A549 (cell line): ENCODE measurements around the gene ACTR10. TPM values are rescaled to one million over a fixed set of nuclear protein-coding genes. Genes with fewer than 3 reads are reported as not detected.

Experiments used
- ATAC-seq, 2 experiments: fragments of 200-7000 bp in 1 of 2; fragments of >200 bp in 1 of 2; cut with Nextera tagmentation in 1 of 2; cut with Tn5 transposase in 1 of 2; 3 replicates each; pipeline versions ENCODE4 v1.8.0 to v1.9.1; 2018 to 2020; ENCODE audit warnings: mild to moderate bottlenecking in 1 of 2, moderate library complexity in 1 of 2
- CTCF ChIA-PET: fragments of 300-600 bp; sonication (Branson Sonifier 250); formaldehyde crosslinking; extraction: SDS; loops from one replicate; lab custom pipeline; 2021; ENCODE audit warnings: antibody characterized with exemption, inconsistent platforms; lab: Yijun Ruan, JAX
- POLR2A ChIA-PET: fragments of 350-600 bp; formaldehyde crosslinking; extraction: SDS; loops from one replicate; lab custom pipeline; 2021; ENCODE audit warnings: antibody characterized with exemption, inconsistent platforms; lab: Yijun Ruan, JAX
- DNase-seq, 2 experiments: peaks; one replicate each; pipeline versions ENCODE4 v3.0.0 to v3.0.0-alpha.2; 2011 to 2016; ENCODE audit warnings: low read depth in 1 of 2, low spot score in 1 of 2
- FAIRE-seq: peaks from 2 replicates; lab custom pipeline; 2011; peaks lifted over from hg19 to GRCh38; lab: Jason Lieb, UNC
- H3K27ac ChIP-seq, 2 experiments: fragments of >200 bp; sonication (Bioruptor Twin); formaldehyde crosslinking; 3 replicates each; pipeline ENCODE4 v1.5.1; 2016 to 2017
- H3K4me1 ChIP-seq: fragments of >200 bp; sonication (Bioruptor Twin); formaldehyde crosslinking; 3 replicates; pipeline ENCODE4 v1.6.1; 2016
- H3K4me2 ChIP-seq: fragments of >200 bp; sonication (Bioruptor Twin); formaldehyde crosslinking; 3 replicates; pipeline ENCODE4 v1.6.1; 2016
- H3K4me3 ChIP-seq: fragments of >200 bp; sonication (Bioruptor Twin); formaldehyde crosslinking; 3 replicates; pipeline ENCODE4 v1.5.1; 2016
- H3K9me3 ChIP-seq: fragments of >200 bp; sonication (Bioruptor Twin); formaldehyde crosslinking; 3 replicates; pipeline ENCODE4 v1.6.1; 2016
- ATOH8 ChIP-seq: fragments of 250-450 bp; sonication (Bioruptor Pico); IDR thresholded peaks from 2 replicates; pipeline ENCODE4 v1.5.0; 2020; ENCODE audit warnings: low read depth, mild to moderate bottlenecking, moderate library complexity
- ELK1 ChIP-seq: fragments of 150-350 bp; IDR thresholded peaks from 2 replicates; pipeline ENCODE4 v1.6.1; 2014; ENCODE audit warnings: low read depth, mild to moderate bottlenecking, low read length
- EP300 ChIP-seq, 2 experiments: fragments of >200 bp; sonication (Bioruptor Twin); formaldehyde crosslinking; IDR thresholded peaks; 2 replicates in 1 of 2; 3 replicates in 1 of 2; pipeline ENCODE4 v1.6.1; 2016 to 2017
- ESRRA ChIP-seq: fragments of 150-350 bp; IDR thresholded peaks from 2 replicates; pipeline ENCODE4 v1.6.1; 2014; ENCODE audit warnings: mild to moderate bottlenecking, low read length, borderline replicate concordance
- GATA3 ChIP-seq: IDR thresholded peaks from 2 replicates; pipeline ENCODE4 v1.6.1; 2012; ENCODE audit warnings: borderline replicate concordance
- HDAC2 ChIP-seq: fragments of 200-600 bp; sonication (generic); IDR thresholded peaks from 2 replicates; pipeline ENCODE4 v1.6.1; 2016
- HES2 ChIP-seq: fragments of >200 bp; sonication (Bioruptor Twin); formaldehyde crosslinking; IDR thresholded peaks from 2 replicates; pipeline ENCODE4 v1.6.1; 2016
- HEYL ChIP-seq: fragments of 250-450 bp; sonication (Bioruptor Pico); IDR thresholded peaks from 2 replicates; pipeline ENCODE4 v1.8.0; 2021; ENCODE audit warnings: mild to moderate bottlenecking, moderate library complexity
- HMGXB4 ChIP-seq: fragments of 250-450 bp; sonication (Bioruptor Pico); IDR thresholded peaks from 2 replicates; pipeline ENCODE4 v1.5.0; 2021; ENCODE audit warnings: mild to moderate bottlenecking, moderate library complexity, borderline replicate concordance
- HOXB5 ChIP-seq: fragments of 250-450 bp; sonication (Bioruptor Pico); IDR thresholded peaks from 2 replicates; pipeline ENCODE4 v1.5.0; 2020; ENCODE audit warnings: mild to moderate bottlenecking, moderate library complexity
- JUN ChIP-seq, 2 experiments: fragments of >200 bp; sonication (Bioruptor Twin); formaldehyde crosslinking; IDR thresholded peaks; 2 replicates in 1 of 2; 3 replicates in 1 of 2; pipeline ENCODE4 v1.6.1; 2016 to 2017
- JUNB ChIP-seq: fragments of >200 bp; sonication (Bioruptor Twin); formaldehyde crosslinking; IDR thresholded peaks from 2 replicates; pipeline ENCODE4 v1.6.1; 2016
- KDM5A ChIP-seq: fragments of 200-600 bp; sonication (generic); IDR thresholded peaks from 2 replicates; pipeline ENCODE4 v1.6.1; 2016; ENCODE audit warnings: antibody characterized with exemption, mild to moderate bottlenecking
- NFE2L2 ChIP-seq: fragments of 150-350 bp; conservative IDR thresholded peaks from 2 replicates; pipeline ENCODE4 v1.6.1; 2014; ENCODE audit warnings: low read length
- PHF8 ChIP-seq: fragments of 200-600 bp; sonication (generic); IDR thresholded peaks from 2 replicates; pipeline ENCODE4 v1.6.1; 2016; ENCODE audit warnings: low read depth, mild to moderate bottlenecking, antibody characterized with exemption, moderate library complexity, borderline replicate concordance
- RCOR1 ChIP-seq: fragments of 150-350 bp; IDR thresholded peaks from 2 replicates; pipeline ENCODE4 v1.6.1; 2014; ENCODE audit warnings: antibody characterized with exemption, low read length, low read depth
- REST ChIP-seq: fragments of 200-600 bp; sonication (generic); IDR thresholded peaks from 2 replicates; pipeline ENCODE4 v1.6.1; 2016; ENCODE audit warnings: antibody characterized with exemption, mild to moderate bottlenecking, moderate library complexity
- USF2 ChIP-seq: fragments of 450-650 bp; IDR thresholded peaks from 2 replicates; pipeline ENCODE4 v1.6.1; 2014; ENCODE audit warnings: antibody characterized with exemption
- ZC3H11A ChIP-seq: fragments of 450-650 bp; IDR thresholded peaks from 2 replicates; pipeline ENCODE4 v1.6.1; 2014; ENCODE audit warnings: antibody characterized with exemption, mild to moderate bottlenecking
- WGBS: methylation state at CpG from one replicate; pipeline ENCODE4 v1.1.6; 2017; ENCODE audit errors: missing lambda C conversion rate; 5-methylcytosine and 5-hydroxymethylcytosine counted together
- polyA plus RNA-seq, 4 experiments: library from polyadenylated mRNA; depleted of rRNA in 3 of 4; stranded (reverse); fragments of >200 nt; fragmentation: RNase III in 1 of 4; extraction: RNeasy Plus Mini Kit Qiagen cat#74134 plus additional on column Dnase treatment in 1 of 4; gene quantifications; 2 replicates in 3 of 4; 3 replicates in 1 of 4; pipeline ENCODE4 v1.2.3, GENCODE V29; 2011 to 2017

ACTR10 gene
- polyA plus RNA-seq, 2 of the 4 experiments (the other 2 are of a cell fraction), result 47.1 to 101 TPM

- 44% methylated on average over 4 of the region's 4 CpGs for WGBS
- no peaks in the 10 kb centered on the region for H3K9me3 ChIP-seq
- H3K27ac ChIP-seq, result peak overlapping the region; percentile 4 to 62; a peak in 4 of 6 replicates
- no peak for FAIRE-seq
- CTCF ChIA-PET, result interaction anchor here (1.3 kb wide), 1 partner anchor 36 kb away, joined by 3 read pairs; the partner anchor contains the start of gene PSMA3
- peak overlapping the region; percentile 64 for H3K4me2 ChIP-seq
- H3K4me1 ChIP-seq, result peaks cover 52% of the 10 kb centered on the region
- no peak overlapping the region for H3K4me3 ChIP-seq
- TF ChIP-seq PHF8, result no peak
- no peak for TF ChIP-seq HES2
- no peak for TF ChIP-seq RCOR1
- TF ChIP-seq KDM5A, result no peak
- no peak for TF ChIP-seq EP300 (IDR thresholded peaks at IDR 0.05)
- no peak for TF ChIP-seq JUN (IDR thresholded peaks at IDR 0.05)
- TF ChIP-seq REST, result no peak
- no peak for TF ChIP-seq HDAC2
- TF ChIP-seq JUNB, result no peak
- TF ChIP-seq USF2, result no peak
- no peak for TF ChIP-seq HMGXB4 (CRISPR knock-in tag)
- TF ChIP-seq ESRRA, result no peak
- no peak for TF ChIP-seq HOXB5 (CRISPR knock-in tag)
- TF ChIP-seq NFE2L2, result no peak
- TF ChIP-seq ZC3H11A, result no peak
- TF ChIP-seq ATOH8 (CRISPR knock-in tag), result no peak
- no peak for TF ChIP-seq ELK1
- no peak for TF ChIP-seq HEYL (CRISPR knock-in tag)
- no peak for TF ChIP-seq GATA3
- ATAC-seq, result peak; percentile 65 to 69; a peak in 5 of 6 replicates
- POLR2A ChIA-PET, result interaction anchor here (2.6 kb wide), 1 partner anchor 17 kb away, joined by 9 read pairs; the partner anchor contains the start of gene ARID4A
- peak; percentile 28 to 72 for DNase-seq
These were observed 81.2 kb downstream of the ACTR10 start for GRCh38 chr14:58280954-58281787.
